RPMI7951 (cell line): ENCODE results near the gene MRPS31. TPM values are rescaled to one million over a fixed set of nuclear protein-coding genes. Genes with fewer than 3 reads are reported as not detected.
"Not testable (repeated sequence)": the region's sequence is repeated elsewhere in the genome, so short reads cannot be mapped to it uniquely, and the experiment has no call there.

Experiments used
- DNase-seq: peaks from one replicate; pipeline ENCODE4 v3.0.0-alpha.2; 2012; ENCODE audit warnings: low read depth
- total RNA-seq: library from RNA; depleted of rRNA; stranded (reverse); fragments of >200 nt; shearing (Covaris generic); gene quantifications from 2 replicates; pipeline ENCODE4 v1.2.3, GENCODE V29; 2014

Gene MRPS31
- total RNA-seq, 1 experiment from 2014 or later = 17.3 TPM

DNA sequence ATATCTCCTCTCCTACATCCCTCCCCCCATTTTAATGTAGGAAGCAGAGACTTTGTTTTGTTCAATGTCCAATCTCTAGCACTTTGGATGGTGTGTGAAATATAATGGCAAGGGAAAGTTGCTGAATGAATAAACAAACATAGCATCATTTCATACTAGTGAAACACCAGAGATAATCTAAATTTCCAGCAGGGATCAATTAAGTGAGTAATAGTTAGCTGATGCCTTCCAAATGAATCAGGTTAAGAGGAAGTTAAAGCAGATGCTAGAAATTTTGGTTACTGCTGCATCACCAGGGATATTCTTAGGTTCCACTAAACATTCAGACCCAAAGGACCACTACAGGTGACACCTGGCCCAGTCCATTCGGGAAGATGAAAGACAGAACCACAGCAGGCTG lies 8.1 kb downstream of the MRPS31 start:
- no peak for DNase-seq

DNA sequence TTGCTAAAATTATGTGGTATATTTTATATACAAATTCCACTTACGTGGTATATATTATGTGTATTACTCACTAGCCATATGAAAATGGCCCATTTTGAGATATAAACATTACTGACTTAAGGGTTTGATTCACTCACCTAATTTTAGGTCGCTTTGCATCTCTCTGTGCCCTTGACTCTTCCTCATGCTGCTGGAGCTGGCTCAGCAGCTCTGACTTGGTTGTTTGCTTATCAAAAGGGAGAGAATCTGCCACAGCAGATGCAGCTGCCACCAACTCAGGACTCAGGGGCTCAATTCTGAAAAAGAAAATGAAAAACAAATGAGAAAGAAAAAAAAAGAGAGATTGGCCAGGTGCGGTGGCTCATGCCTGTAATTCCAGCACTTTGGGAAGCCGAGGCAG lies 12.2 kb downstream of the MRPS31 start:
- DNase-seq = no peak

DNA sequence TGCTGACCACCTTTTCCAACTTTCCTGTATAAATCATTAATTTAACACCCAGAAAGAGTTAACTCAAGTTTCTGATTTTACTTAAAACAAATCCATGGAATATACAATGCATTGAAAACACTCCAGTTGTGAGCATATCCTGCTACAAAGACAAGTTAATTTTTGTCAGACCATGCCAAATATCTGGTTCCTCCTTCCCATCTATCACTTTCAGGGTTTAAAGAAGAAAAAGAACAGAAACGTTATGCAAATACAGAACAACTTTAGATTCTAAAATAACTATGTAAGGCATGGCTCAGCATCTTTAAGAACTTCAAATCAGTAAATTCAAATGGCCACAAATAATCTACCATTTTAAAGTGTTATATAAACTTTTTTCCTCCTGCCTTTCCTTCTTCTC lies 14.9 kb downstream of the MRPS31 start:
- no peak for DNase-seq

DNA sequence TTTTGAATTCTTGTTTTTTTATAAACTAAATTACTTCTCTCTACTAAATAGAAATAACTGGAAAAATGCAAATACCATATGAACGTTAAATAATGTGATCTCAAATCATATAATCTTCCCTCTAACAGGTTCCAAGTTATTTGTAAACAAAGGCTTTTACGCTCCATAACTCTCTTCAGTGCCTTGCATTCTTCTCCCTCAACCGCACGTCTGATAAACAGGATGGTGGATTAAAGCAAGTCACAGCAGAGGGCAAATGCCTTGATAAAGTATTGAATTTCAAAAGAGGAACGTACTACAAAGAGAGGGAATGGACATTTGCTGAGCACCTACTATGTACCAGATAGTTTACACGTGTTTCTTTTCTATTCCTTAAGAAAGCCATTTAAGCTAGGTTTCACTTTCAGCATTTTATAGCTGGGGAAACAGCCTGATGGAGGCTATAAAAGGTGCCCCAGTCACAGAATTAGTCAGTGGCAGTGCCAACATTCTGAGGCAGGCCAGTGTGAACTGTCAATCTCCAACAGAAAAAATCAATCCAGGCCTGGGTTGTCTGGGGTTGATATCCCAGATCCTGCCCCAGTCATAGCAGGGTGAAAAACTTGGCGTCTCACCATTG lies 15.8 kb downstream of the MRPS31 start:
- no peak for DNase-seq

DNA sequence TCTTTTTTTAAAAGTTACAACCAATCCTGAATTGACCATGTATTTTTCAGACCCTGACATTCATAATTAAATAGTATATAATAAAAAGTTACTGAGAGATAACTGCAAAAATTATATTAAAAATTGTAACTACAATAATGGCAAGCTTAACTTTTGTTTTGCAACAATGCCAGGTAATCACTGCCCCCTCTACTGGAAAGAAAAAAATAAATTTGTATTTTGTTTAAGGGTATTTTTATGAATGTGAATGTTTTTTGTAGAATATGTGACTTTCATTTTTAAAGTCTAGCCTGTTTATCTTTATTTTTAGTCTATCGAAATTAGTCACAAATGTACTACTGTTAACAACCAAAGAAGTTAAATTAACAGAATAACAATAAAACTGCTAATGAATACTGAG lies 21.7 kb downstream of the MRPS31 start:
- no peak for DNase-seq

DNA sequence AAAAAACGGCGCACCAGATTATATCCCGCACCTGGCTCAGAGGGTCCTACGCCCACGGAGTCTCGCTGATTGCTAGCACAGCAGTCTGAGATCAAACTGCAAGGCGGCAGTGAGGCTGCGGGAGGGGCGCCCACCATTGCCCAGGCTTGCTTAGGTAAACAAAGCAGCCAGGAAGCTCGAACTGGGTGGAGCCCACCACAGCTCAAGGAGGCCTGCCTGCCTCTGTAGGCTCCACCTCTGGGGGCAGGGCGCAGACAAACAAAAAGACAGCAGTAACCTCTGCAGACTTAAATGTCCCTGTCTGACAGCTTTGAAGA lies 35.8 kb downstream of the MRPS31 start:
- not testable (repeated sequence) for DNase-seq

DNA sequence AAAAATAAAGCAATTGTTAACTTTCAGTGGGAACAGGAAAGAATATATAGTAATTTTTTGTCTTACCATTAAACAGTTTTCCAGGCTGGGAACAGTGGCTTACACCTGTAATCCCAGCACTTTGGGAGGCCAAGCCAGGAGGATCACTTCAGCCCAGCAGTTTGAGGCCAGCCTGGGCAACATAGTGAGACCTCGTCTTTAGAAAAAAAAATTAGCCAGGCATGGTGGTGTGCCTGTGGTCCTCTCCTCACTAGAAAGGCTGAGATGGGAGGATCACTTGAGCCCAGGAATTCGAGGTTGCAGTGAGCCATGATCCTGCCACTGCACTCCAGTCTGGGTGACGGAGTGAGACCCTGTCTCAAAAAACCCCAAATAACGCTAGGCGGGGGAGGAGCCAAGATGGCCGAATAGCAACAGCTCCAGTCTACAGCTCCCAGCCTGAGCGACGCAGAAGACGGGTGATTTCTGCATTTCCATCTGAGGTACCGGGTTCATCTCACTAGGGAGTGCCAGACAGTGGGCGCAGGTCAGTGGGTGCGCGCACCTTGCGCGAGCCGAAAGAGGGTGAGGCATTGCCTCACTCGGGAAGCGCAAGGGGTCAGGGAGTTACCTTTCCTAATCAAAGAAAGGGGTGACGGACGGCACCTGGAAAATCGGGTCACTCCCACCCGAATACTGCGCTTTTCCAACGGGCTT lies 36.3 kb downstream of the MRPS31 start:
- not testable (repeated sequence) for DNase-seq

DNA sequence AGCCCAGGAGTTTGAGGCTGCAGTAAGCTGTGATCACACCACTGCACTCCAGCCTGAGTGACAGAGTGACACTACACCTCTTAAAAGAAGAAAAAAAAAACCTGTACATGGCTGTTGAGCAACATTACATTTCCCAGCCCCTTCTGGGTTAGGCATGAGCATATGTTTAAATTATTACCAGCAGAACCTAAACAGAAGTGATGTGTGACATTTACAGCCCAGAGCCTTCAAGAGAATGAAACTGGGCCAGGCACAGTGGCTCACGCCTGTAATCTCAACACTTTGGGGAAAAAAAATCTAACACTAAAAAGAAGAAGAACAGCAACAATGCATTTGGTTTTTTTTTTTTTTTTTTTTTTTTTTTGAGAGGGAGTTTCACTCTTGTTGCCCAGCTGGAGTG lies 38.3 kb downstream of the MRPS31 start:
- no peak for DNase-seq

DNA sequence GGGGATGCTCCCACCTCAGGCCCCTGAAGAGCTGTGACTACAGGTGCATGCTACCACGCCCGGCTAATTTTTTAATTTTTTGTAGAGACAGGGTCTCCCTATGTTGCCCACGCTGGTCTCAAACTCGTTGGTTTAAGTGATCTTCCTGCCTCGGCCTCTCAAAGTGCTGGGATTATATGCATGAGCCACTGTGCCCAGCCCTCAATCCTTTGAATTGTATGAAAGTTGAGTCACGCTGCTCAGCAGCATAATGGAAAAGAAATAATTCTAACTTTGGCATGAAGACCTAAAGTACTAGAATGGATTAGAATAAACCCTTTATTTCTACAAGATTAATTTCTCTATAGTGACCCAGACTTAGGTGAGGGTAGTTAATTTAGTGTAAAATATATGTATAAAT lies 42.4 kb downstream of the MRPS31 start:
- no peak for DNase-seq

DNA sequence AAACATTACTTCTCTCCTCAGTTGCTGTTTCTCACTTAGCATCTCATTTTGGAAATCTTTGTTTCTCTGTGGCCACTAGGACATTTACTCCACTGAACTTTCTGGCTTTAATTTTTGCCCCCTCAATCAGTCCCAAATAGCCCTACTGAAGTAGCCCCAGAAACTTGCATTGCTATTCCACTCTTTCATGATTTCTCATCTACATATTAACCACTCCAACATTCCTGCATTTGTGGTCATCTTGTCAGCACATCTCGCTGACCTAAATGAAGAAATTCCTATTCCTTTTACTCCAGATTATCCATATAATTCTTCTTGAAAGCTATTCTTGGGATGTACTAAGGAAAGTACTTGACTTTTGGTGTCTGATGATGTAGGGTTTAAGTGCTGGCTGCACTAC lies 56.6 kb downstream of the MRPS31 start:
- DNase-seq = not testable (repeated sequence)

DNA sequence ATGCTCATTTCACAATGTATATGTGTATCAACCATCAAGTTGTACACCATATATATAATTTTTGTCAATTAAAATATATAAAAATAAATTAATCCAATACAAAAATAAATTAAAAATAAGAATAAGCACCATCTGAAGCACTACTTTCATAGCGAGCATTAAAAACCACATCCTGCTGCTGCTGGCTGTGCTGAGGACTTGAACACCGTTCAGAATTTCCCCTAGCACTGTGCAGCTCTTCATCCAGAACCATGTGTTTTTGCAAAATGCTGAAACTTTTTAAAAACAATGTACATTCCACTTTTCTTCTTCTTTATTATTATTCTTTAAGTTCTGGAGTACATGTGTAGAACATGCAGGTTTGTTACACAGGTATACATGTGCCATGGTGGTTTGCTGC lies 64.6 kb downstream of the MRPS31 start:
- DNase-seq = no peak

DNA sequence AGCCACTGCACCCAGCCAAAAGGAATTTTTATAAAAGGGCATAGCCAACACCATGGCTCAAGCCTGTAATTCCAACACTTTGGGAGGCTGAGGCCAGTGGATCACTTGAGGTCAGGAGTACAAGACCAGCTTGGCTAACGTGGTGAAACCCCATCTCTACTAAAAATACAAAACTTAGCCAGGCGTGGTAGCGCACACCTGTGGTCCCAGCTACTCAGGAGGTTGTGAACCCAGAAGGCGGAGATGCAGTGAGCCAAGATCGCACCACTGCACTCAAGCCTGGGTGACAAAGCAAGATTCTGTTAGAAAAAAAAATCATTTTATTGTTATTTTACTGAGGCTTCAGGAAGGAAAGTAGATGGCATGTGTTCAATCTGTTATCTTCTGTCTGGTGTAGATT lies 73.3 kb downstream of the MRPS31 start:
- DNase-seq = no peak

DNA sequence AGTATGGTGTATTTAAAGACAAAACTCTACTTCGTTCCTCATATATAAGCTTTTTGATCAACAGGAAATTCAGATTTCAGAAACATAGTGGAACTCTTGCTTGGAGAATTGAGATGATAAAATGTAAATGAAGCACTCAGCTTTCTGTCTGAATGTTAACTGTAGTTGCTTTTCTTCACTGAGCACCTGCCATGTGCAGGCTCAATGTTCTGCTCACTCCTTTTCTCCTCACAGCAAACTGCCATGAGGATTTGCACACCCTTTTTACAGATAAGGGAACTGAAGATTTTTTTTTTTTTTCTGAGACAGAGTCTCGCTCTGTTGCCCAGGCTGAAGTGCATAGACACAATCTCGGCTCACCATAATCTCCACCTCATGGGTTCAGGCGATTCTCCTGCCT lies 76.6 kb downstream of the MRPS31 start:
- DNase-seq = no peak

DNA sequence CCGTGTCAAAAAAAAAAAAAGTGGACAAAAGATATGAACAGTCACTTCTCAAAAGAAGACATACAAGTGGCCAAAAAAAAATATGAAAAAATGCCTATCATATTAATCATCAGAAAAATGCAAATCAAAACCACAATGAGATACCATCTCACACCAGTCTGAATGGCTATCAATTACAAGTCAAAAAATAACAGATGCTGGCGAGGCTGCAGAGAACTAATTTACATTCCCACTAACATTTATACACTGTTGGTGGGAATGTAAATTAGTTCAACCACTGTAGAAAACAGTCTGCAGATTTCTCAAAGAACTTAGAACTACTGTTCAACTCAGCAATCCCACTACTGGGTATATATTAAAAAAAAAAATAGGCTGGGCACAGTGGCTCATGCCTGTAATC lies 78.0 kb downstream of the MRPS31 start:
- DNase-seq = peak; percentile 44

DNA sequence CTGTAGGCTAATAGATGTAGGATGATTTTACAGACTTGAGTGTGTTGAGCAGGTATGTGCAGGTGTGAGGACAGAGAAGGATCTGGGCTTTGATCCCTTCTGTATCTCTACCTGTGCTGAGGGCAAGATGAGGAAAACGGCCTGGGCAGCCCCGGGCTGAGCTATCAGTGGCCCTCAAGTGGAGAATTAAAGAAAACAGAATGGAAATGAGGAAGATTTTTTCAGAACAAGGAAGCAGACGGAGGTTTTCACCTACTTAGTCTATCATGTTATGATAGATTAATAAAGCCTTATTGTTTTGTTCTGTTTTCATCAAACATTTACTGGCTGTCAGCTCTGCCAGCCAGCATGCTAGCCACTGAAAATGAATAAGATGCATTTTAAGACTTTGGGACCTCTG lies 82.2 kb downstream of the MRPS31 start:
- no peak for DNase-seq

DNA sequence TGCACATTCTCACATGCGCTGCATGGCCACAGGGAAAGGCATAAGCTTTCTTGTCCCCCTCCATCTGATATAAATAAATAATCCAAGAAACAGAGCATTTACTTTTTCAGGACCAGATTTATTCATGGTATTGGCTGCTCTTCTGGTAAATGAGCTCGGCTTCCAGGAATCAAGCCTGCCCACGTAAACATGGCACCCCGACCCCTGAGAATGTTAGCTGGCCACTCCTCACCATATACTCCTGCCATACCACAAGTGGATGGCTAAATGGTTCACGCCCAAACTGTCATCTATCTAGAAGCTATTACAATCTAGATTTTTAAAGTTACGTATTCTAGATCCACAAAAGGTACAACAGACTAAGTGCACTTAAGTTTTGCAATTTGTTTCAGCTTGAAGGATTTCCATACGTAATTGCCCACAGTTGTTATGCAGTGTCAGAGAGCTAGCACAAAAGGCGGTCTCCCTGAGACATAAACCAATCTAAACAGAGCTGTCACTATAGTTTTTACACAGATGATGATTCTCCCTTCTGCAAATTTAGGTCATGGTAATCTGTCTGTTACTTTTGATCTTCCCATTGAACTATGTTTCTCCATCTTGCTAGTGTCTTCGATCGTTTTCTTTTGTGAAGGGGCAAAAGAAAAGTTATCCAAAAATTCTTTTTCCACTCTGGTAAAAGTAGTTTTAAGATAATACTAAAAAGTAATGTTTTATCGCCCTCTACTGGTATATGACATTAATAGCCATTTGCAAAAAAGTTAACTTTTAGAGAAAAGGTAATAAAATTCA lies 88.3 kb downstream of the MRPS31 start:
- DNase-seq = peak; percentile 15

DNA sequence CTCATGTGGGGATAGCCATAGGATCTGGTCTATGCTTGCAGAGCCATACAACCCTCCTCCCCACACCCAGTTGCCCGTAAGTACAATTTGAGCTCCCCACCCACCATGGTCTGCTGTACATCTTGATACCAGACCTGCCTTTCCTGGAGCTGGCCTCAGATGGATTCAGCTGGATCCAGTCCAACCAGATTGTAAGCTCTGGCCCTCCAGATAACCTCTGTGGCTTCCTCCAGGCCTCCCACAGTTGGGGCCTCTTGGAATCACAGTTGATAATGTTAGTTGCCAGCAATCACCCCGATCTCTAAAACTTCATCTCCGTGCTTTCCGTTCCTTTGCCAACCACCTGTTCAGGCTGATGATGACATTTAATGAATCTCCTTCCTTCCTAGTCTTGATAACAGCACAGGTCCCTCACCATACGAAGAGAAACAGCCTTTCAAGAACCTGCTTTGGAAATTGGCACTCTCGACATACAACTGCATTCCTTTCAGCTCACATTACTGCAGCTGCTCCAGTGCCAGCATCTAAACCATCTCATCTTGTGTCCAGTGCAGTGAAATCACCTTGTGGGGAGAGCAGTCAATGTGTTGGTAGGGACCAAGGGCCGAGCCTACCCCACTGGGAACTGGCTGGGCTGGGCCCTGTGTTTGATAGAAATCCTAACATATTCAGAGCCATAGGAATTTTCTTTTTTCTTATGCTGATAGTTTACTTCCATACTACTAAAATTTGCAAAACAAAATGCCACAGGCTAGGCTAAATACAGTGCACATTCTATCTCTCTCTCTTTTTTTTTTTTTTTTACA lies 89.4 kb downstream of the MRPS31 start:
- DNase-seq = no peak

DNA sequence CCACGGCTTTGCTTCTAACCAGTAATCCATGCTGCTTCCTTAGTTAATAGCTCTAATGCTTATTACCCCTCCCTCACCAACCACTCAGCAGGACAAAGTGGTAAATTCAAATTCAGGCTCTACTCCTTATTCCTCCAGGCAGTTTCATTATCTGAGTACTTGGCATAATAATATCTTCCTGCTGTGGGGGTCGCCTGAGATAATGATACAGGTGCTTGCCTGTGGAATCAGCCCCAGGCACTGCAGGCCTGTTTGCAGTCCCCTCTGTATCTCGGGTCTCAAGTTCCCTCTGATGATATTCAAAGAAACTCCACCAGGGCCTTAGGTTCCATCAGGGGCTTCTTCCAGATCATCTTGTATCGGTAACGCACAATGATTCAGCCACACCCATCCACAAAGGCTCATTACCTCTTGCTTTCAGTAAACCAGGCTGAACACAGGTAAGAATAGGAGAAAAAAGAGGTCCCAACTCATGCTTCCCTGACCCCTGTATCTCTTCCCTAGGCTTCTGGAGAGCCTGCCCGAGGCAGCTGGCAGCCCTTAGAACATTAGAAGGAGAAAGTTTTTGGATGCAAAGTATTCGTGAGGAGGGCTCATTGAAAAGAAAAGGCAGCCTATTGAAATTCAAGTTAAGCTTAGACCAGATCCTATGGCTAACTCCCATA lies 90.2 kb downstream of the MRPS31 start:
- no peak for DNase-seq

DNA sequence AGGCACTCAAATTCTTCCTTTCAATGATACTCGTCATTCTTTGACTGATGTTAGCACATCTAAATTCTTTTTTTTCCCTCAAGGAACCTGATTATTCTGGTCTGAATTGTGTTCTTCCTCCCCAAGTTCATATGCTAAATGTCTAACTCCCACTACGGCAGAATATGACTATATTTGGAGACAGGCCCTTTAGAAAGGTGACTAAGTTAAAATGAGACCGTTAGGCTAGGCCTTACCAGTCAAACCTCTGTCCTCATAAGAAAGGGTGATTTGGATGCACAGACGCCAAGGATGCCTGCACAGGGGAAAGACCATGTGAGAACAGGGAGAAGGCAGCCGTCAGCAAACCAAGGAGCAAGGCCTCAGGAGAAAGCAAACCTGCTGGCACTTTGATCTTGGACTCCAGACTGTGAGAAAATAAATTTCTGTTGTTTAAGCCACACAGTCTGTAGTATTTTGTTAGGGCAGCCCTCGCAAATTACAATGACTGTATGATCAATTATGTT lies 91.5 kb downstream of the MRPS31 start:
- DNase-seq = no peak
